Measurements from ENCODE around the gene ANKH. TPM values are rescaled to one million over a fixed set of nuclear protein-coding genes. Genes with fewer than 3 reads are reported as not detected.

ANKH gene
- total RNA-seq, 1 experiment from 2014 or later, result 65.2 TPM

GRCh38 chr5:14816374-14816998, 55.1 kb downstream of the ANKH start:
- Histone ChIP-seq H4K20me1 (ENCODE audit: insufficient read depth) (no peaks in the 10 kb centered on the region), H3K79me2 (ENCODE audit: insufficient read depth, low read length) (no peaks in the 10 kb centered on the region), H3K9me2 (ENCODE audit: insufficient read depth) (no peaks in the 10 kb centered on the region), H2AFZ (ENCODE audit: low read depth, low read length, poor library complexity, severe bottlenecking) (no peak overlapping the region), H3K27ac (ENCODE audit: low read depth, low read length) (no peak overlapping the region), H3K4me1 (ENCODE audit: control insufficient read depth in 1 of 2, insufficient read depth in 2 of 2, low read length in 2 of 2) (peaks cover 8 to 17% of the 10 kb centered on the region in 2 experiments), H3K4me3 (replicated peaks in 1 of 2; ENCODE audit: low read depth in 1 of 2, low read length in 2 of 2) (no peak overlapping the region), H3K36me3 (ENCODE audit: control insufficient read depth in 1 of 2, insufficient read depth in 2 of 2, low read length in 2 of 2) (no peaks in the 10 kb centered on the region), H3K4me2 (ENCODE audit: low read length) (no peak overlapping the region), H3K9ac (ENCODE audit: low read length) (no peak overlapping the region), H3K9me3 (ENCODE audit: control insufficient read depth in 1 of 2, insufficient read depth in 1 of 2, low read depth in 1 of 2, low read length in 2 of 2) (no peaks in the 10 kb centered on the region), H3K27me3 (ENCODE audit: insufficient read depth, low read length) (no peaks in the 10 kb centered on the region)
- no TSS peak for BruUV-seq (replicated peaks)
- ChIA-PET CTCF (no interaction called here), POLR2A (no interaction called here), RAD21 (ENCODE audit: low non-redundant PET in 1 of 2, low total read pairs in 2 of 2, uncharacterized antibody in 2 of 2, unreplicated experiment in 2 of 2) (interaction anchor here in 1 of 2 experiments (0.7 kb wide), 1 partner anchor 189 kb away, joined by 3 read pairs; no protein-coding TSS in a partner anchor)
- ATAC-seq (no peak), DNase-seq (ENCODE audit: low read depth, low spot score) (no peak)
- intact Hi-C loops (cut with micrococcal nuclease), result no loop called here
- TF ChIP-seq ELF1 (IDR thresholded peaks at IDR 0.05; ENCODE audit: borderline replicate concordance, low read depth) (no peak), TCF7L2 (IDR thresholded peaks at IDR 0.05; ENCODE audit: borderline replicate concordance, extremely low read depth, insufficient read depth, insufficient read length) (no peak), ZFX (IDR thresholded peaks at IDR 0.05) (no peak), EGR1 (IDR thresholded peaks at IDR 0.05; ENCODE audit: low read depth) (no peak)

GRCh38 chr5:14813747-14814146, 57.8 kb downstream of the ANKH start:
- H3K9ac ChIP-seq (ENCODE audit: low read length), result no peak overlapping the region
- no peaks in the 10 kb centered on the region for H4K20me1 ChIP-seq (ENCODE audit: insufficient read depth)
- DNase-seq (ENCODE audit: low read depth, low spot score) (no peak), ATAC-seq (no peak)
- H3K9me2 ChIP-seq (ENCODE audit: insufficient read depth), result no peaks in the 10 kb centered on the region
- H3K4me2 ChIP-seq (ENCODE audit: low read length), result no peak overlapping the region
- BruUV-seq (replicated peaks), result no TSS peak
- H2AFZ ChIP-seq (ENCODE audit: low read depth, low read length, poor library complexity, severe bottlenecking), result no peak overlapping the region
- H3K4me1 ChIP-seq (ENCODE audit: control insufficient read depth in 1 of 2, insufficient read depth in 2 of 2, low read length in 2 of 2), result peaks cover 22 to 27% of the 10 kb centered on the region in 2 experiments
- no peaks in the 10 kb centered on the region for H3K9me3 ChIP-seq (ENCODE audit: control insufficient read depth in 1 of 2, insufficient read depth in 1 of 2, low read depth in 1 of 2, low read length in 2 of 2)
- no peak overlapping the region for H3K27ac ChIP-seq (ENCODE audit: low read depth, low read length)
- H3K4me3 ChIP-seq (replicated peaks in 1 of 2; ENCODE audit: low read depth in 1 of 2, low read length in 2 of 2), result no peak overlapping the region
- TF ChIP-seq ELF1 (IDR thresholded peaks at IDR 0.05; ENCODE audit: borderline replicate concordance, low read depth) (no peak), REST (IDR thresholded peaks at IDR 0.05; ENCODE audit: low read depth) (no peak), CTCF (IDR thresholded peaks at IDR 0.05 in 2 of 3, conservative IDR thresholded peaks at IDR 0.05 in 1 of 3; ENCODE audit: borderline replicate concordance in 1 of 3, insufficient read depth in 1 of 3, low read depth in 2 of 3, low read length in 2 of 3) (no peak), EZH2 (IDR thresholded peaks at IDR 0.05) (no peak), CEBPB (IDR thresholded peaks at IDR 0.05; ENCODE audit: low read depth) (no peak), YY1 (IDR thresholded peaks at IDR 0.05; ENCODE audit: extremely low read depth, insufficient replicate concordance, low read depth, low read length) (no peak), SRF (IDR thresholded peaks at IDR 0.05; ENCODE audit: low read depth) (no peak), FOSL1 (IDR thresholded peaks at IDR 0.05; ENCODE audit: low read depth) (no peak), POLR2AphosphoS5 (IDR thresholded peaks at IDR 0.05; ENCODE audit: low read depth, low read length) (no peak)
- no peaks in the 10 kb centered on the region for H3K27me3 ChIP-seq (ENCODE audit: insufficient read depth, low read length)
- H3K36me3 ChIP-seq (ENCODE audit: control insufficient read depth in 1 of 2, insufficient read depth in 2 of 2, low read length in 2 of 2), result no peaks in the 10 kb centered on the region
- intact Hi-C loops (cut with micrococcal nuclease), result no loop called here
- H3K79me2 ChIP-seq (ENCODE audit: insufficient read depth, low read length), result no peaks in the 10 kb centered on the region
- RAD21 ChIA-PET (ENCODE audit: low non-redundant PET in 1 of 2, low total read pairs in 2 of 2, uncharacterized antibody in 2 of 2, unreplicated experiment in 2 of 2), result no interaction called here
- CTCF ChIA-PET, result no interaction called here
- POLR2A ChIA-PET, result no interaction called here
